Loucy (cell line): ENCODE results near the gene PRKD2.

Experiments used
- CTCF ChIP-seq: fragments of 200-600 bp; sonication (generic); conservative IDR thresholded peaks from 2 replicates; pipeline ENCODE4 v1.5.1; 2014; ENCODE audit warnings: mild to moderate bottlenecking, antibody characterized with exemption, low read length
- EZH2phosphoT487 ChIP-seq: fragments of 200-600 bp; IDR thresholded peaks from 2 replicates; pipeline ENCODE4 v1.6.1; 2018; ENCODE audit warnings: antibody characterized with exemption, mild to moderate bottlenecking, moderate library complexity, borderline replicate concordance

- TF ChIP-seq CTCF = no peak
- TF ChIP-seq EZH2phosphoT487 = no peak
Observed at GRCh38 chr19:46648961-46649960, 67.7 kb downstream of the PRKD2 start.
